Measurements from ENCODE around the gene B9D2. TPM values are rescaled to one million over a fixed set of nuclear protein-coding genes. Genes with fewer than 3 reads are reported as not detected.

Gene B9D2
- total and polyA plus RNA-seq, 2 of the 4 experiments (the other 2 are of a cell fraction): 6.1 to 9.7 TPM

GRCh38 chr19:41334793-41335192, 29.2 kb downstream of the B9D2 start:
- H3K4me3 ChIP-seq (ENCODE audit: insufficient read depth, low read depth, low read length): no peak overlapping the region
- no peak overlapping the region for H3K4ac ChIP-seq (ENCODE audit: low read depth, low read length)
- no peak overlapping the region for H4K5ac ChIP-seq (ENCODE audit: low read depth, low read length)
- CTCF ChIA-PET: no interaction called here
- H2AK5ac ChIP-seq (ENCODE audit: low read depth, low read length): no peak overlapping the region
- H3K18ac ChIP-seq (ENCODE audit: low read depth, low read length): no peak overlapping the region
- TF ChIP-seq CHD1 (IDR thresholded peaks at IDR 0.05; ENCODE audit: low read depth, low read length) (no peak), USF2 (IDR thresholded peaks at IDR 0.05; ENCODE audit: low read depth, low read length) (no peak), FOS (IDR thresholded peaks at IDR 0.05; ENCODE audit: low read depth, low read length) (no peak), CEBPB (IDR thresholded peaks at IDR 0.05; ENCODE audit: low read depth, low read length) (no peak), RAD21 (IDR thresholded peaks at IDR 0.05; ENCODE audit: low read length) (no peak), SMC3 (IDR thresholded peaks at IDR 0.05; ENCODE audit: low read depth, low read length) (no peak), MXI1 (IDR thresholded peaks at IDR 0.05; ENCODE audit: borderline replicate concordance, low read depth, low read length) (no peak), RFX5 (IDR thresholded peaks at IDR 0.05; ENCODE audit: low read depth, low read length) (no peak), POLR2A (IDR thresholded peaks at IDR 0.05; ENCODE audit: low read depth, low read length) (no peak), ELK1 (IDR thresholded peaks at IDR 0.05; ENCODE audit: borderline replicate concordance, low read depth, low read length) (no peak), MAZ (IDR thresholded peaks at IDR 0.05; ENCODE audit: borderline replicate concordance, low read depth, low read length) (no peak), RCOR1 (IDR thresholded peaks at IDR 0.05; ENCODE audit: insufficient replicate concordance, low read length) (no peak), BHLHE40 (IDR thresholded peaks at IDR 0.05; ENCODE audit: low read depth, low read length) (no peak), NFE2L2 (IDR thresholded peaks at IDR 0.05; ENCODE audit: low read depth, low read length) (no peak), MAFK (IDR thresholded peaks at IDR 0.05; ENCODE audit: low read depth, low read length) (no peak)
- TF ChIP-seq, protein P1, sequence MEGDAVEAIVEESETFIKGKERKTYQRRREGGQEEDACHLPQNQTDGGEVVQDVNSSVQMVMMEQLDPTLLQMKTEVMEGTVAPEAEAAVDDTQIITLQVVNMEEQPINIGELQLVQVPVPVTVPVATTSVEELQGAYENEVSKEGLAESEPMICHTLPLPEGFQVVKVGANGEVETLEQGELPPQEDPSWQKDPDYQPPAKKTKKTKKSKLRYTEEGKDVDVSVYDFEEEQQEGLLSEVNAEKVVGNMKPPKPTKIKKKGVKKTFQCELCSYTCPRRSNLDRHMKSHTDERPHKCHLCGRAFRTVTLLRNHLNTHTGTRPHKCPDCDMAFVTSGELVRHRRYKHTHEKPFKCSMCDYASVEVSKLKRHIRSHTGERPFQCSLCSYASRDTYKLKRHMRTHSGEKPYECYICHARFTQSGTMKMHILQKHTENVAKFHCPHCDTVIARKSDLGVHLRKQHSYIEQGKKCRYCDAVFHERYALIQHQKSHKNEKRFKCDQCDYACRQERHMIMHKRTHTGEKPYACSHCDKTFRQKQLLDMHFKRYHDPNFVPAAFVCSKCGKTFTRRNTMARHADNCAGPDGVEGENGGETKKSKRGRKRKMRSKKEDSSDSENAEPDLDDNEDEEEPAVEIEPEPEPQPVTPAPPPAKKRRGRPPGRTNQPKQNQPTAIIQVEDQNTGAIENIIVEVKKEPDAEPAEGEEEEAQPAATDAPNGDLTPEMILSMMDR (conservative IDR thresholded peaks at IDR 0.05; ENCODE audit: low read depth, low read length): no peak
- H3K56ac ChIP-seq (ENCODE audit: extremely low read depth, insufficient read depth, low read length): no peak overlapping the region
- H3K27ac ChIP-seq (ENCODE audit: insufficient read depth, low read length): no peak overlapping the region
- POLR2A ChIA-PET (ENCODE audit: unreplicated experiment): no interaction called here
- H3K4me1 ChIP-seq (ENCODE audit: control insufficient read depth, insufficient read depth, low read length): no peaks in the 10 kb centered on the region
- no peak overlapping the region for H2AK9ac ChIP-seq (replicated peaks; ENCODE audit: low read depth, low read length, poor library complexity)
- peaks cover 54% of the 10 kb centered on the region for H3K36me3 ChIP-seq (ENCODE audit: control insufficient read depth, insufficient read depth, low read length)
- no peak overlapping the region for H4K91ac ChIP-seq (ENCODE audit: insufficient read depth, low read depth, low read length)
- no peak overlapping the region for H3K9ac ChIP-seq (ENCODE audit: low read depth, low read length)
- no peak overlapping the region for H3K4me2 ChIP-seq (ENCODE audit: low read depth, low read length)
- H3K14ac ChIP-seq (replicated peaks; ENCODE audit: low read depth, low read length): no peak overlapping the region
- BruUV-seq (replicated peaks): no TSS peak
- H4K8ac ChIP-seq (ENCODE audit: low read depth in 2 of 2, low read length in 2 of 2): no peak overlapping the region
- H2BK20ac ChIP-seq (ENCODE audit: low read depth, low read length): no peak overlapping the region
- dilution Hi-C loops (cut with HindIII; ENCODE audit: low sequenced_read_pairs, unreplicated experiment) (no loop called here), intact Hi-C loops (cut with micrococcal nuclease) (no loop called here), in situ Hi-C loops (cut with MboI; ENCODE audit: low sequenced_read_pairs) (no loop called here)
- peaks cover 12 to 44% of the 10 kb centered on the region in 2 experiments for H3K79me1 ChIP-seq (ENCODE audit: low read depth in 1 of 2, low read length in 2 of 2)
- no peak overlapping the region for H2AFZ ChIP-seq (replicated peaks; ENCODE audit: low read length, poor library complexity)
- no peak overlapping the region for H2BK120ac ChIP-seq (ENCODE audit: low read depth, low read length)
- H3K23ac ChIP-seq (ENCODE audit: low read depth, low read length): no peak overlapping the region
- H2BK5ac ChIP-seq (ENCODE audit: low read depth, low read length, poor library complexity, severe bottlenecking): no peak overlapping the region
- H3K27me3 ChIP-seq (ENCODE audit: control insufficient read depth, insufficient read depth, low read length): no peaks in the 10 kb centered on the region
- H3K9me3 ChIP-seq (ENCODE audit: control insufficient read depth, insufficient read depth, low read length): no peaks in the 10 kb centered on the region
- no CpG with 5 or more reads among the region's 5 CpGs for WGBS, 2 experiments (ENCODE audit: extremely low coverage in 2 of 2, insufficient read length in 1 of 2)
- H4K20me1 ChIP-seq (ENCODE audit: insufficient read depth, low read length): peaks cover 17% of the 10 kb centered on the region
- no peaks in the 10 kb centered on the region; the same call in 1 of the 2 replicates for H3K9me1 ChIP-seq (ENCODE audit: insufficient read depth, low read length)
- DNase-seq (no peak), ATAC-seq (ENCODE audit: low read depth) (no peak)
- H2BK15ac ChIP-seq (ENCODE audit: low read depth, low read length): no peak overlapping the region

All from IMR-90 (cell line).